Caco-2 (cell line): ENCODE data around the gene PNO1. TPM values are rescaled to one million over a fixed set of nuclear protein-coding genes. Genes with fewer than 3 reads are reported as not detected.

Source experiments
- Bru-seq: library from RNA; stranded (reverse); fragments of 400-500 nt; gene quantifications from one replicate; lab custom pipeline; 2021; lab: Mats Ljungman, UMichigan
- BruChase-seq, 2 experiments: library from RNA; stranded (reverse); fragments of 400-500 nt; gene quantifications; one replicate each; lab custom pipeline; 2021; lab: Mats Ljungman, UMichigan
- BruUV-seq: library from RNA; stranded (reverse); fragments of 400-500 nt; replicated peaks from 2 replicates; lab custom pipeline; 2021; lab: Mats Ljungman, UMichigan
- CTCF ChIA-PET: fragments of 300-600 bp; sonication (Branson Sonifier 250); formaldehyde crosslinking; loops from one replicate; lab custom pipeline; 2022; ENCODE audit warnings: antibody characterized with exemption; lab: Charles Lee
- POLR2A ChIA-PET: fragments of 300-600 bp; sonication (Branson Sonifier 250); formaldehyde crosslinking; loops from one replicate; lab custom pipeline; 2022; ENCODE audit warnings: antibody characterized with exemption; lab: Charles Lee
- DNase-seq, 2 experiments: peaks; one replicate each; pipeline versions ENCODE4 v3.0.0 to v3.0.0-alpha.2; 2020 to 2022
- H3K27me3 ChIP-seq: replicated peaks from 2 replicates; pipeline ENCODE4 v1.6.0; 2011; ENCODE audit warnings: low read length; ENCODE audit not compliant: control insufficient read depth, insufficient read depth
- H3K36me3 ChIP-seq: 2 replicates; pipeline ENCODE4 v1.5.1; 2011; ENCODE audit warnings: low read length; ENCODE audit not compliant: control insufficient read depth, insufficient read depth
- H3K4me1 ChIP-seq: fragments of 250-450 bp; sonication (Bioruptor Pico); 2 replicates; pipeline ENCODE4 v1.5.1; 2020; ENCODE audit warnings: mild to moderate bottlenecking
- H3K4me3 ChIP-seq: 2 replicates; pipeline ENCODE4 v1.5.1; 2011; ENCODE audit warnings: low read depth, mild to moderate bottlenecking, control low read depth, low read length
- H3K9me3 ChIP-seq: fragments of 250-450 bp; sonication (Bioruptor Pico); 2 replicates; pipeline ENCODE4 v1.5.1; 2020; ENCODE audit warnings: mild to moderate bottlenecking, moderate library complexity
- H3K27ac Mint-ChIP-seq: one replicate; pipeline ENCODE4 v1.8.0; 2022; ENCODE audit warnings: mixed read lengths; ENCODE audit not compliant: unreplicated experiment
- H3K27me3 Mint-ChIP-seq: one replicate; pipeline ENCODE4 v1.8.0; 2022; ENCODE audit warnings: mixed read lengths; ENCODE audit not compliant: insufficient read depth, unreplicated experiment
- H3K36me3 Mint-ChIP-seq: one replicate; pipeline ENCODE4 v1.8.0; 2022; ENCODE audit warnings: mild to moderate bottlenecking, mixed read lengths; ENCODE audit not compliant: insufficient read depth, unreplicated experiment
- H3K4me1 Mint-ChIP-seq: one replicate; pipeline ENCODE4 v1.8.0; 2022; ENCODE audit warnings: low read depth, mixed read lengths; ENCODE audit not compliant: unreplicated experiment
- H3K4me3 Mint-ChIP-seq: one replicate; pipeline ENCODE4 v1.8.0; 2022; ENCODE audit warnings: mild to moderate bottlenecking, moderate library complexity, mixed read lengths; ENCODE audit not compliant: unreplicated experiment
- H3K9me3 Mint-ChIP-seq: one replicate; pipeline ENCODE4 v1.8.0; 2022; ENCODE audit warnings: mixed read lengths; ENCODE audit not compliant: unreplicated experiment
- intact Hi-C: fragments of 100-400 bp; cut with micrococcal nuclease; formaldehyde crosslinking; loops from one replicate; pipeline ENCODE4 v1.10.0; 2022; ENCODE audit not compliant: unreplicated experiment
- long read RNA-seq: library from polyadenylated mRNA; stranded (forward); transcript quantifications from one replicate; pipeline ENCODE4 v2.0.0, GENCODE V29; 2022
- total RNA-seq: library from RNA; stranded (reverse); gene quantifications from 2 replicates; pipeline ENCODE4 v1.2.3, GENCODE V29; 2022
- TF ChIP-seq, protein P1 (sequence below), 2 experiments: fragments of 200-600 bp in 1 of 2; IDR thresholded peaks; 1 replicate in 1 of 2; 2 replicates in 1 of 2; pipeline versions ENCODE4 v1.5.1 to v1.8.0; 2011 to 2022; ENCODE audit warnings: antibody characterized with exemption in 1 of 2, control low read depth in 1 of 2, inconsistent platforms in 1 of 2, low read depth in 1 of 2, low read length in 1 of 2, mild to moderate bottlenecking in 1 of 2, moderate library complexity in 1 of 2; ENCODE audit not compliant: insufficient read depth in 1 of 2, severe bottlenecking in 1 of 2, unreplicated experiment in 1 of 2

The PNO1 gene
- total RNA-seq (33.3 and 37.0 TPM in 2 replicates), Bru-seq, nascent RNA (percentile 88 among the genes with signal in this experiment), BruChase-seq, experiment 1, labeled RNA remaining after a 2-hour chase (percentile 86 among the genes with signal in this experiment), BruChase-seq, experiment 2, labeled RNA remaining after a 6-hour chase (percentile 88 among the genes with signal in this experiment)
- long read RNA-seq, transcript PNO1-201 (7 exons, 2,286 nt) = major isoform, 158 of 175 reads
- long read RNA-seq, partial matches to known transcripts = 0 of 175 reads
- long read RNA-seq, other reads (novel, unspliced or antisense) = 17 of 175 reads

- H3K4me1 ChIP-seq = peaks cover 3% of the 10 kb centered on the region; the same call in 1 of the 2 replicates
- ChIA-PET CTCF (no interaction called here), POLR2A (interaction anchor here (1.0 to 1.4 kb wide), 3 partner anchors 10 to 95 kb away, joined by 3 to 7 read pairs (median 6); partner anchors contain the start of genes C1D and PPP3R1)
- TF ChIP-seq, protein P1, sequence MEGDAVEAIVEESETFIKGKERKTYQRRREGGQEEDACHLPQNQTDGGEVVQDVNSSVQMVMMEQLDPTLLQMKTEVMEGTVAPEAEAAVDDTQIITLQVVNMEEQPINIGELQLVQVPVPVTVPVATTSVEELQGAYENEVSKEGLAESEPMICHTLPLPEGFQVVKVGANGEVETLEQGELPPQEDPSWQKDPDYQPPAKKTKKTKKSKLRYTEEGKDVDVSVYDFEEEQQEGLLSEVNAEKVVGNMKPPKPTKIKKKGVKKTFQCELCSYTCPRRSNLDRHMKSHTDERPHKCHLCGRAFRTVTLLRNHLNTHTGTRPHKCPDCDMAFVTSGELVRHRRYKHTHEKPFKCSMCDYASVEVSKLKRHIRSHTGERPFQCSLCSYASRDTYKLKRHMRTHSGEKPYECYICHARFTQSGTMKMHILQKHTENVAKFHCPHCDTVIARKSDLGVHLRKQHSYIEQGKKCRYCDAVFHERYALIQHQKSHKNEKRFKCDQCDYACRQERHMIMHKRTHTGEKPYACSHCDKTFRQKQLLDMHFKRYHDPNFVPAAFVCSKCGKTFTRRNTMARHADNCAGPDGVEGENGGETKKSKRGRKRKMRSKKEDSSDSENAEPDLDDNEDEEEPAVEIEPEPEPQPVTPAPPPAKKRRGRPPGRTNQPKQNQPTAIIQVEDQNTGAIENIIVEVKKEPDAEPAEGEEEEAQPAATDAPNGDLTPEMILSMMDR (IDR thresholded peaks at IDR 0.05; ENCODE audit: insufficient read depth in 1 of 2, low read depth in 1 of 2, low read length in 1 of 2, severe bottlenecking in 1 of 2, unreplicated experiment in 1 of 2) = no peak
- Mint-ChIP-seq H3K4me1 (peaks cover 7% of the 10 kb centered on the region), H3K4me3 (peak within 1 kb of the TSS; percentile 100), H3K27me3 (no peaks in the 10 kb centered on the region), H3K36me3 (peaks cover 47% of the 10 kb centered on the region), H3K9me3 (no peaks in the 10 kb centered on the region), H3K27ac (peak within 1 kb of the TSS; percentile 100)
- H3K9me3 ChIP-seq = no peaks in the 10 kb centered on the region
- no TSS peak for BruUV-seq
- intact Hi-C loops = loop anchor here (1.0 to 2.0 kb wide), 3 partner anchors 33 to 95 kb away; partner anchors contain the start of gene PPP3R1
- peak; percentile 97 for DNase-seq
- H3K4me3 ChIP-seq = peak within 1 kb of the TSS; percentile 76
- H3K27me3 ChIP-seq = no peaks in the 10 kb centered on the region
- no peaks in the 10 kb centered on the region for H3K36me3 ChIP-seq
Measured at GRCh38 chr2:68157402-68158133, at the start of gene PNO1. Gene PNO1, plus strand, starts transcription at chr2:68157888. Its CDS starts 47 bp downstream, at chr2:68157935.

DNA sequence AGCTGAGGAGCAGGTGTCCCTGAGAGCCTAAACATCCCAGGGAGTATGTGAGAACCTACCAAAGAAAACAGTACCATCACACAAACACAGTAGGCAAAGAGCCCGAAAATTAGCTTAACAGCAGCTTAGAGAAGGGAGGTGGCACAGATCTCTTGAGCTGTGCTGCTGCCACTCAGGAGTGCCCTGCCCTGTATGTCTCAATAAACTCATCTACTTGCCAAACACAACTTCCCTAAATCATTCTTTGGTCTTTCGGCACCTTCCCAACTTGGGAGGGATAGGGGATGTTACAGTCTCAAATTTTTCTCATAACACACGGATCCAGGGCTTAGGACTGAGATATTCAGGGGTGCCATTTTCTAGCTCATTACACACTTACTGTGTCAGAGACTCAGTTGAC lies 49.6 kb upstream of the PNO1 start:
- Histone ChIP-seq H3K36me3 (no peaks in the 10 kb centered on the region), H3K4me3 (no peak overlapping the region), H3K27me3 (no peaks in the 10 kb centered on the region), H3K4me1 (no peaks in the 10 kb centered on the region), H3K9me3 (0 out of 2 replicates have a peak, but pooled peaks cover 14% of the 10 kb centered on the region)
- Mint-ChIP-seq H3K27ac (no peak overlapping the region), H3K27me3 (peaks cover 2% of the 10 kb centered on the region), H3K36me3 (no peaks in the 10 kb centered on the region), H3K4me3 (no peak overlapping the region), H3K4me1 (no peaks in the 10 kb centered on the region), H3K9me3 (peaks cover 18% of the 10 kb centered on the region)
- BruUV-seq = no TSS peak
- no peak for DNase-seq
- TF ChIP-seq, protein P1 (IDR thresholded peaks at IDR 0.05; ENCODE audit: insufficient read depth in 1 of 2, low read depth in 1 of 2, low read length in 1 of 2, severe bottlenecking in 1 of 2, unreplicated experiment in 1 of 2) = no peak
- ChIA-PET POLR2A (no interaction called here), CTCF (no interaction called here)
- intact Hi-C loops = no loop called here

DNA sequence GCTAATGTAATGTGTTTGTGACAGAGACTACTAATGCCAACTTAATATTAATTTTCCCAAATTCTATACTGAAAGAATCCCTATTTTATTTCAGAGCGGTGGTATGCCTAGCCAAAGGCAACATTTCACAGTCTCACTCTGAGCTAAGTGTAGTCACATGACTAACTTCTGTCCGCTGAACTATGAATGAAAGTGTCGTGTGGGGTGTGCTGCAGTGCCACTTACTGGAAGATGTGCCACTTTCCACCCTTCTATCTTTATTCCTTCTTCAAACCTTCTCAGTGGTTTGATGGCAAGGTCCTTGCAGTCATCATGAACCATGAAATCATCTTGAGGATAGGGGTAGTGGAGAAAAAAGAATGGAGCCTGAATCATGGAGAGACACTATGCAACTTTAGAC lies 47.6 kb upstream of the PNO1 start:
- POLR2A ChIA-PET = no interaction called here
- CTCF ChIA-PET = interaction anchor here (0.6 kb wide), 2 partner anchors 10 to 1675 kb away, joined by 3 read pairs; no protein-coding TSS in a partner anchor

More for the DNA sequence above, 47.6 kb upstream of the PNO1 start:
- Mint-ChIP-seq H3K27ac (no peak overlapping the region), H3K27me3 (no peaks in the 10 kb centered on the region), H3K9me3 (peaks cover 18% of the 10 kb centered on the region), H3K4me3 (no peak overlapping the region), H3K4me1 (no peaks in the 10 kb centered on the region), H3K36me3 (no peaks in the 10 kb centered on the region)
- no peak overlapping the region for H3K4me3 ChIP-seq
- no peaks in the 10 kb centered on the region for H3K27me3 ChIP-seq
- intact Hi-C loops = loop anchor here (2.0 kb wide), 1 partner anchor 45 kb away; no protein-coding TSS in a partner anchor
- TF ChIP-seq, protein P1 (IDR thresholded peaks at IDR 0.05; ENCODE audit: insufficient read depth in 1 of 2, low read depth in 1 of 2, low read length in 1 of 2, severe bottlenecking in 1 of 2, unreplicated experiment in 1 of 2) = peak in 1 of 2 experiments; percentile 18
- H3K36me3 ChIP-seq = no peaks in the 10 kb centered on the region
- H3K4me1 ChIP-seq = no peaks in the 10 kb centered on the region
- H3K9me3 ChIP-seq = 0 out of 2 replicates have a peak, but pooled peaks cover 14% of the 10 kb centered on the region
- BruUV-seq = no TSS peak
- peak in 1 of 2 experiments; percentile 19 for DNase-seq
